NCI-H2081 treated with DMSO at 0.1 percent for 48 hours (cell line): Measurements from ENCODE around the gene SEC16A.

Experiments
- DNase-seq: peaks from one replicate; lab custom pipeline; 2025; lab: John Stamatoyannopoulos, UW

The SEC16A gene

GRCh38 chr9:136502196-136502595, 19.4 kb upstream of the SEC16A start:
- DNase-seq, result no peak

GRCh38 chr9:136501686-136502085, 18.8 kb upstream of the SEC16A start:
- no peak for DNase-seq

- no peak for DNase-seq
These were observed 17.4 kb upstream of the SEC16A start for GRCh38 chr9:136499935-136500910.

- DNase-seq, result no peak
These were observed 16.5 kb upstream of the SEC16A start for GRCh38 chr9:136499071-136499934.

- no peak for DNase-seq
These were observed 15.3 kb upstream of the SEC16A start for GRCh38 chr9:136497916-136498695.

GRCh38 chr9:136496801-136497620, 14.2 kb upstream of the SEC16A start:
- DNase-seq, result no peak

- DNase-seq, result no peak
These were observed 13.3 kb upstream of the SEC16A start for GRCh38 chr9:136496181-136496580.

- DNase-seq, result no peak
These were observed 12.5 kb upstream of the SEC16A start for GRCh38 chr9:136495238-136495800.

- DNase-seq, result no peak
These were observed 11.8 kb upstream of the SEC16A start for GRCh38 chr9:136494531-136495215.

- no peak for DNase-seq
These were observed 11.2 kb upstream of the SEC16A start for GRCh38 chr9:136494012-136494411.

GRCh38 chr9:136493567-136493971, 10.7 kb upstream of the SEC16A start:
- DNase-seq, result no peak

GRCh38 chr9:136492978-136493522, 10.2 kb upstream of the SEC16A start:
- no peak for DNase-seq

- no peak for DNase-seq
These were observed 6.9 kb upstream of the SEC16A start for GRCh38 chr9:136489731-136490130.

- no peak for DNase-seq
These were observed 5.7 kb upstream of the SEC16A start for GRCh38 chr9:136488247-136489214.

GRCh38 chr9:136487672-136488071, 4.8 kb upstream of the SEC16A start:
- DNase-seq, result no peak

GRCh38 chr9:136486823-136487620, 4.2 kb upstream of the SEC16A start:
- no peak for DNase-seq

- DNase-seq, result no peak
These were observed 3.3 kb upstream of the SEC16A start for GRCh38 chr9:136486131-136486530.
